Activated CD4-positive, alpha-beta T cell treated with anti-CD3 and anti-CD28 coated beads, Interleukin-2, amount 50 U/mL, for 4 hours (primary cell): Measurements from ENCODE around the gene MRPL37.
A peak's percentile ranks its signal among the peaks of the same experiment; 100 is the strongest.
"Not testable (repeated sequence)": the region's sequence is repeated elsewhere in the genome, so short reads cannot be mapped to it uniquely, and the experiment has no call there.

ENCODE experiments used
- DNase-seq, 2 experiments: peaks; one replicate each; pipeline ENCODE4 v3.0.0-alpha.2; 2020

Gene MRPL37

GRCh38 chr1:54220004-54220811 is 20.2 kb downstream of the MRPL37 start:
- no peak for DNase-seq

- no peak for DNase-seq
Measured at GRCh38 chr1:54221113-54221834, 21.3 kb downstream of the MRPL37 start.

- no peak for DNase-seq
Measured at GRCh38 chr1:54221867-54222484, 22.0 kb downstream of the MRPL37 start.

- no peak for DNase-seq
Measured at GRCh38 chr1:54222711-54223110, 22.7 kb downstream of the MRPL37 start.

GRCh38 chr1:54223441-54224202 is 23.7 kb downstream of the MRPL37 start:
- DNase-seq: no peak

- no peak for DNase-seq
Measured at GRCh38 chr1:54224233-54224632, 24.3 kb downstream of the MRPL37 start.

- no peak for DNase-seq
Measured at GRCh38 chr1:54225378-54225777, 25.4 kb downstream of the MRPL37 start.

GRCh38 chr1:54225986-54226559 is 26.1 kb downstream of the MRPL37 start:
- no peak for DNase-seq

GRCh38 chr1:54227091-54227602 is 27.2 kb downstream of the MRPL37 start:
- DNase-seq: no peak

- no peak for DNase-seq
Measured at GRCh38 chr1:54227891-54228310, 27.9 kb downstream of the MRPL37 start.

- DNase-seq: no peak
Measured at GRCh38 chr1:54228638-54229079, 28.7 kb downstream of the MRPL37 start.

GRCh38 chr1:54229281-54229891 is 29.4 kb downstream of the MRPL37 start:
- DNase-seq: peak; percentile 9 to 18

- no peak for DNase-seq
Measured at GRCh38 chr1:54230507-54231339, 30.8 kb downstream of the MRPL37 start.

GRCh38 chr1:54233196-54233595 is 33.2 kb downstream of the MRPL37 start:
- not testable (repeated sequence) for DNase-seq

- no peak for DNase-seq
Measured at GRCh38 chr1:54234284-54234683, 34.3 kb downstream of the MRPL37 start.

GRCh38 chr1:54237586-54237985 is 37.6 kb downstream of the MRPL37 start:
- DNase-seq: no peak

- no peak for DNase-seq
Measured at GRCh38 chr1:54238353-54239034, 38.5 kb downstream of the MRPL37 start.

- no peak for DNase-seq
Measured at GRCh38 chr1:54239035-54239383, 39.0 kb downstream of the MRPL37 start.

GRCh38 chr1:54239631-54240031 is 39.7 kb downstream of the MRPL37 start:
- DNase-seq: no peak

- no peak for DNase-seq
Measured at GRCh38 chr1:54240741-54241335, 40.9 kb downstream of the MRPL37 start.
